Measurements from ENCODE around the gene CCDC85C.

CCDC85C gene

DNA sequence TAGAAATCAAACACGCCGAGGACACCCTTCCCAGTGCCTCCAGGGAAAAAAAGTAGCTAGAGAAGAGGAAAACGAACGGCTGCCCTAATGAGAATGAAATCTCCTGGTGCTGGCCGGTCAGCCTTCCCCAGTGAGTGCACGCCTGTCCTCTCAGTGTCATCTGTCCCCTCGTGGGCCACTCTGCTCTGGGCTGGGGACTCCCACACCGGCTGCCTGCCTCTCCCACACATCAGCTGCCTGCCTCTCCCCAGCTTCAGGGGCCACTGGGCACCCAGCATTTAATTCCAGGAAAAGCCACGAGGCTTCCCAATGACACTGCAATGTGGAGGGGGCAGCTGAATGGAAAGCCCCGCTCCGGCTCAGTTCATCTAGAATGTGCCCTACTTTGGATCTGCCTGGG is 59.0 kb downstream of the CCDC85C start:
- Histone ChIP-seq H3K9me3 (no peaks in the 10 kb centered on the region), H3K4me3 (ENCODE audit: low read depth in 1 of 2, low read length in 1 of 2) (no peak overlapping the region), H3K36me3 (no peaks in the 10 kb centered on the region), H3K27me3 (peaks cover 3% of the 10 kb centered on the region), H3K27ac (no peak overlapping the region), H3K4me1 (ENCODE audit: control insufficient read depth in 1 of 2, insufficient read depth in 1 of 2, low read depth in 1 of 2, low read length in 1 of 2) (no peaks in the 10 kb centered on the region)
- TF ChIP-seq, protein P1, sequence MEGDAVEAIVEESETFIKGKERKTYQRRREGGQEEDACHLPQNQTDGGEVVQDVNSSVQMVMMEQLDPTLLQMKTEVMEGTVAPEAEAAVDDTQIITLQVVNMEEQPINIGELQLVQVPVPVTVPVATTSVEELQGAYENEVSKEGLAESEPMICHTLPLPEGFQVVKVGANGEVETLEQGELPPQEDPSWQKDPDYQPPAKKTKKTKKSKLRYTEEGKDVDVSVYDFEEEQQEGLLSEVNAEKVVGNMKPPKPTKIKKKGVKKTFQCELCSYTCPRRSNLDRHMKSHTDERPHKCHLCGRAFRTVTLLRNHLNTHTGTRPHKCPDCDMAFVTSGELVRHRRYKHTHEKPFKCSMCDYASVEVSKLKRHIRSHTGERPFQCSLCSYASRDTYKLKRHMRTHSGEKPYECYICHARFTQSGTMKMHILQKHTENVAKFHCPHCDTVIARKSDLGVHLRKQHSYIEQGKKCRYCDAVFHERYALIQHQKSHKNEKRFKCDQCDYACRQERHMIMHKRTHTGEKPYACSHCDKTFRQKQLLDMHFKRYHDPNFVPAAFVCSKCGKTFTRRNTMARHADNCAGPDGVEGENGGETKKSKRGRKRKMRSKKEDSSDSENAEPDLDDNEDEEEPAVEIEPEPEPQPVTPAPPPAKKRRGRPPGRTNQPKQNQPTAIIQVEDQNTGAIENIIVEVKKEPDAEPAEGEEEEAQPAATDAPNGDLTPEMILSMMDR (IDR thresholded peaks at IDR 0.05), result no peak

DNA sequence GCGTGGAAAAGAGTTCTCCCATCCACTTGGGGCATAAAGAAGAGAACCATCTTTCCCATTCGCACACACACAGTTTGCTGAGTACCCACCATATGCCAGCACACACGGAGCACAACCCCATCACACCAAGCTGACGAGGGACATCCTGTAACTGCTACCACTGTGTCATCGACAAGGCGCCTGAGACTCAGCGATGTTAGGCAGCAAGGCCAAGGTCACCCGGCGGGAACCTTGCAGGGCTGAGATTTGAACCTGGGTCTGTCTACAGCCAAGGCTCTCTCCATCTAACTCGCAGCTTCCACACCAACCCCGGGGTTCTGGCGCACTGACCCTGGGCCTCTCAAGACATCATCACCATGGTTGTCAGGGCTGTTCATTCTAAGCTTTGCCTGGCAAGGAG is 60.0 kb downstream of the CCDC85C start:
- Histone ChIP-seq H3K4me3 (ENCODE audit: low read depth in 1 of 2, low read length in 1 of 2) (no peak overlapping the region), H3K9me3 (no peaks in the 10 kb centered on the region), H3K27ac (no peak overlapping the region), H3K36me3 (no peaks in the 10 kb centered on the region), H3K27me3 (peaks cover 9% of the 10 kb centered on the region), H3K4me1 (ENCODE audit: control insufficient read depth in 1 of 2, insufficient read depth in 1 of 2, low read depth in 1 of 2, low read length in 1 of 2) (no peaks in the 10 kb centered on the region)
- TF ChIP-seq, protein P1 (IDR thresholded peaks at IDR 0.05), result no peak

DNA sequence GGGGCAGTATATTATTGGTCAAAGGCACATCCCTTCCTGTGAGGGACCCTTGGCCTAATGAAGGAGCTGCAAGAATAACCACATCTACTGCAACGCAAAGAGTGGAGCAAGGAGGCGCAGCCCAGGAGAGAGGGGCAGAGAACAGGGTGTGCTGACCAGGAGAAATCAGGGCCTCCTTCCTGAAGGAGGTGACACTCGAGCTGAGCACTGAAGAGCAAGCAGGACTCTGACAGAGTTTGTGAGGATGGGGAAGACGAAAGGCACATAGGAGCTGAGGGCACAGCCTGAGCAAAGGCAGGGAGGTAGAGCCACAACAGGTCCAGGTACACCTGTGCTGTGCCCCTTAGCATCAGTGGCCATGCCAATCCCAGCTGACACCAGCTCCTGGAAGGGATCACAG is 60.6 kb downstream of the CCDC85C start:
- TF ChIP-seq, protein P1 (IDR thresholded peaks at IDR 0.05), result no peak
- no peaks in the 10 kb centered on the region for H3K4me1 ChIP-seq (ENCODE audit: control insufficient read depth in 1 of 2, insufficient read depth in 1 of 2, low read depth in 1 of 2, low read length in 1 of 2)

DNA sequence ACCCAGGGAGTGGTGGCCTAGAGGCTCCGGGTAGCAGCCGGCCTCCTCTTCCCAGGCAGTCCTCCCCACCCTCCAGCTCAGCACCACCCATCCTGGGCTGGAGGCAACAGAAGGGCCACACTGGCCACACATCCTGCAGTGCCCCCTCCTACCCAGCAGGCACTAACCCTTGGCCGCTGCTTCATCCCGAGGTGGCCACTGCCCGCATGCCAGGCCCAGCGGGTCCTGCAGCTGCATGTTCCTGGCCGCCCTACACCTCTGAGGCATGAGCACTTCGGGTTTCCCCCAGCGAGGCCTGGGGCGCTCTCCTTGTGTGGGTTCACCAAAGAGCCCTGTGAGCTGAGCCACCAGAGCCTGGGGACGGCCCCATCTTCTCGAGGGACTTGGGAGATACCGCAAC is 61.4 kb downstream of the CCDC85C start:
- Histone ChIP-seq H3K4me3 (ENCODE audit: low read depth in 1 of 2, low read length in 1 of 2) (no peak overlapping the region), H3K9me3 (no peaks in the 10 kb centered on the region), H3K36me3 (no peaks in the 10 kb centered on the region), H3K4me1 (ENCODE audit: control insufficient read depth in 1 of 2, insufficient read depth in 1 of 2, low read depth in 1 of 2, low read length in 1 of 2) (no peaks in the 10 kb centered on the region), H3K27me3 (peaks cover 9% of the 10 kb centered on the region), H3K27ac (no peak overlapping the region)
- TF ChIP-seq, protein P1 (IDR thresholded peaks at IDR 0.05), result no peak

More for the DNA sequence above, 60.6 kb downstream of the CCDC85C start:
- no peak overlapping the region for H3K27ac ChIP-seq
- H3K27me3 ChIP-seq, result peaks cover 9% of the 10 kb centered on the region
- no peaks in the 10 kb centered on the region for H3K9me3 ChIP-seq
- H3K4me3 ChIP-seq (ENCODE audit: low read depth in 1 of 2, low read length in 1 of 2), result no peak overlapping the region
- no peaks in the 10 kb centered on the region for H3K36me3 ChIP-seq

DNA sequence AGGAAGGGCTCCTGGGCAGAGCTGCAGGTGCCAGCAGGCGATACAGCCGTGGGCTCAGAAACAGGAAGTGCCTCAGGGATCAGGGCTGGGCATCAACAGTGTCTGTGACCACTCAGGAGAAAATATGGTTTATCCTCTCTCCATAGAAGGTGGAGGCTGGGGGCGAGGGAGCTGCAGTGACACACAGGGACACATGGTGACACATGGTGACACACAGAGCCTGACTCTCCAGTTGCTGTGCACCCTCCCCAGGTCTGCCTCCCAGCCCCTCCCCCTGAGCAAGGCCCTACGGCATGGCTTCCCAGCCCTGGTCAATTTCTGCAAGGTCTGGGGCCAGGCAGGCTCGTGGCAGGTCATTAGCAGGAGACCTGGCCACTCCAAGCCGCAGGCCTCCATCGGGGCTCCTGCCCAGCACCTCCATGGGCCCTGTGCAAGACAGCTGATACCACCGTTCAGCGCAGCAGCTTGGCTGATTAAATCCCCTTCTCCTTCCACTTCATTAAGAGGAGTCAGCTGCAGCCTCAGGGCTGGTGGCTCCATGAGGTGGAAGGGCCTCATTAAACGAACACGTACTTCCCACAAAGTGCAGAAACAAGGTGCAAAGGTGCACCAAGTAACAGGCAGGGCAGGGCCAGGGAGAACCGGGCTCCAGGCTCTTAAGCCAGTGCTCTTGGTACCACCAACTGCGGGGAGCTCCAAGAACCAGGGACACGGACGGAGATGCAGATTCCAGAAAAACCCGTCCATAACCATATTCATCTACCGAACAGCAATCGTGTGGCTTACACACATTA is 62.1 kb downstream of the CCDC85C start:
- TF ChIP-seq, protein P1 (IDR thresholded peaks at IDR 0.05), result no peak

More for the DNA sequence above, 62.1 kb downstream of the CCDC85C start:
- Histone ChIP-seq H3K9me3 (no peaks in the 10 kb centered on the region), H3K27me3 (peaks cover 9% of the 10 kb centered on the region), H3K4me1 (ENCODE audit: control insufficient read depth in 1 of 2, insufficient read depth in 1 of 2, low read depth in 1 of 2, low read length in 1 of 2) (no peaks in the 10 kb centered on the region), H3K27ac (no peak overlapping the region), H3K36me3 (no peaks in the 10 kb centered on the region), H3K4me3 (ENCODE audit: low read depth in 1 of 2, low read length in 1 of 2) (no peak overlapping the region)

Data from neutrophil (primary cell).